GM20000 (cell line): Measurements from ENCODE around the gene RPLP2.

Experiments used
- DNase-seq: peaks from one replicate; pipeline ENCODE4 v3.0.0; 2012; ENCODE audit warnings: low spot score
- CTCF ChIP-seq: IDR thresholded peaks from 2 replicates; pipeline ENCODE4 v1.5.1; 2012; ENCODE audit warnings: mild to moderate bottlenecking, control low read depth; ENCODE audit errors: extremely low read depth, missing control alignments

Gene RPLP2

GRCh38 chr11:782264-783174 is 27.2 kb upstream of the RPLP2 start:
- DNase-seq = no peak
- no peak for TF ChIP-seq CTCF

DNA sequence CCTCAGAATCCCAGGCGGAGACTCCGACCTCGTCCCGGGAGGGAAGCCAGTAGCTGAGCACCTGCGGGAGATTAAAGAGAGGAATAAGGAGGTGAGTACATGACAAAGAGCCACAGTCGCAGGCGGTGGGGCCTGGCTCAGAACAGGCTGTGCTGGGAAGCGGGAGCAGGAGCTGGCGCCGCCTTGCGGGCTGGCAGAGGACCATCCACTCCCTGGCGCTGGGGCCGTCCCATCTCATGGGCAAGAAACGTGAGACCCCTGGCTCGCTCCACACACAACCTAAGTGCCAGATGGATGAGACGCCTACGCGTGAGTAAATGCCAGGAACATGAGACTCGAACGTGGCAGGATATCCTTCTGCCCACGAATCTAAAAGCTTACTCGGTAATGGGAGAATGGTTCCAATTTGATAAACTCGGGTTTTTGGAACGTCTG is 26.2 kb upstream of the RPLP2 start:
- no peak for DNase-seq
- TF ChIP-seq CTCF = no peak

DNA sequence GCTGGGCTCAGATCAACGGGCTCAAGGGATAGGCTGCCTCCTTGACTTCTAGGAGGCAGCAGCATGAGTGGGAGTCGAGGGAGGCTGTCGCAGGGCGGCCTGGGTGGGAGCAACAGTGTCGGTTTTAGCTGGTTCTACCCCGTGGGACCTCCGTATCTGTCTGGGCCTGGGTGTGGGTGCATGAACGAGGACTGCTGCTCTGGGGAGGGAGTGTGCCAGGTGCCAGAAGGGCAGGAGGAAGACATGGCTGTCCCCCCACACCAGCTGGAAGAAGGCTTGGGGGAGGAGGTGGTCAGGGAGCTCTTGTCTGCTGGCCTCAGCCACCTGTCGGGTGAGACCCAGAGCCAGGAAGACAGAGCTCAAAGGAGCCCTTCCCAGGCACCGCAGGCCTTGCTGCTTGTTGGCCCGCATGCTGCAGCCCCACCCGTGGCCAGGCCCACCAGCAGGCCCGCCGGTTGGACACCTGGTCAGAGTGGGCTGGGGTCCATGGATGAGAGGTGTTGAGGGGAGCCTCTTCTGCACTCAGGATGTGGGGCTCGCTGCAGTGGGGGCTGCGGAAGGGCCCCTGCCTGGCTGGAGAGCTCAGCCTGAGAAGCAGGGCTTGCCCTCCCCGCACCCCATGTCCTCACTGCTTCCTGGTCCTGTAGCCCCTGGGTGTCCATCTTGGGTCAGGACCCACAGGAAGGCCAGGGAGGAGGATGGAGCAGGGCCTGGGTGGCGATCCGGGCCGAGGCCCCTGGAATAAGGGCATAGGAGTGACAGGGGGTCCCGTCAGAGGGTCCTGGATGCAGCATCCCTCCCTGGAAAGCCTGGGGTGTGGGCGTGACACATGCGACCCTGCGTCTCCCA is 23.3 kb upstream of the RPLP2 start:
- no peak for TF ChIP-seq CTCF
- DNase-seq = no peak

GRCh38 chr11:787084-787675 is 22.6 kb upstream of the RPLP2 start:
- DNase-seq = no peak
- TF ChIP-seq CTCF = no peak

- no peak for TF ChIP-seq CTCF
- DNase-seq = no peak
Observed at GRCh38 chr11:788009-788640, 21.6 kb upstream of the RPLP2 start.

GRCh38 chr11:788953-789940 is 20.5 kb upstream of the RPLP2 start:
- no peak for DNase-seq
- TF ChIP-seq CTCF = no peak
